Measurements from ENCODE around the gene MYH2.

DNA sequence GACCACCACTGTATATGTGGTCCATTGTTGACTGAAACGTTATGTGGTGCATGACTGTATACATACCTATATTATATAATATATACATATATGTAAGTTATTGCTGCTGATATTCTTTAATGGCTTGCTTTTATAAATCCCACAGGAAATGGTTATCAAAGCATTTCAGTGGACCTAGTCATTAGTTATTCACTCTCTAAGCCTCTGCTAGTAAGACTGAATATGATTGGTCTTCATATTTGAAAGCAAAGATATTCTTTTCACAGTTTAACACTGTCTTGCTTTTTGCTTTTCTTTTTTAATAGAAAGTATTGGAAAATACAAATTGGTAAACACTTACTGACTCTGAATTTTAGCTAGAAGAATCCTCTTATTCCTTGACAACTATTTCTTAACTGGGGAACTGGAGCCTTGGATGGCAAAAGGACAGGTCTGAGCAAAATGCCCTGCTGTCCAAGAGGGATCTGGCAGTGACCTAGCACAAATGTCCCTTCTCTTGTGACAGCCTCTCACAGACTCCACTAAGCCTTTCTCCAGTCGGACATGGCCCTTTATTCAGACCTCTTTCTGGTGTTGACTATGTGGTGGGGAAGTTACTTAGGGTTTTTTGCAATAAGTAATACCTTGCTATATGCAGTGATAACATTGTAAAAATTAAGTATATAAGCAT, 14.7 kb upstream of the MYH2 start:
- no peak for TF ChIP-seq POLR2A (IDR thresholded peaks at IDR 0.05)
- TF ChIP-seq, protein P1, sequence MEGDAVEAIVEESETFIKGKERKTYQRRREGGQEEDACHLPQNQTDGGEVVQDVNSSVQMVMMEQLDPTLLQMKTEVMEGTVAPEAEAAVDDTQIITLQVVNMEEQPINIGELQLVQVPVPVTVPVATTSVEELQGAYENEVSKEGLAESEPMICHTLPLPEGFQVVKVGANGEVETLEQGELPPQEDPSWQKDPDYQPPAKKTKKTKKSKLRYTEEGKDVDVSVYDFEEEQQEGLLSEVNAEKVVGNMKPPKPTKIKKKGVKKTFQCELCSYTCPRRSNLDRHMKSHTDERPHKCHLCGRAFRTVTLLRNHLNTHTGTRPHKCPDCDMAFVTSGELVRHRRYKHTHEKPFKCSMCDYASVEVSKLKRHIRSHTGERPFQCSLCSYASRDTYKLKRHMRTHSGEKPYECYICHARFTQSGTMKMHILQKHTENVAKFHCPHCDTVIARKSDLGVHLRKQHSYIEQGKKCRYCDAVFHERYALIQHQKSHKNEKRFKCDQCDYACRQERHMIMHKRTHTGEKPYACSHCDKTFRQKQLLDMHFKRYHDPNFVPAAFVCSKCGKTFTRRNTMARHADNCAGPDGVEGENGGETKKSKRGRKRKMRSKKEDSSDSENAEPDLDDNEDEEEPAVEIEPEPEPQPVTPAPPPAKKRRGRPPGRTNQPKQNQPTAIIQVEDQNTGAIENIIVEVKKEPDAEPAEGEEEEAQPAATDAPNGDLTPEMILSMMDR (IDR thresholded peaks at IDR 0.05), result no peak

Data from right lobe of liver (tissue), 4 donors.